IPS-NIHi11 (cell line): ENCODE measurements around the gene ZNF311.
A peak's percentile ranks its signal among the peaks of the same experiment; 100 is the strongest.
"Not testable (repeated sequence)": the region's sequence is repeated elsewhere in the genome, so short reads cannot be mapped to it uniquely, and the experiment has no call there.

ENCODE experiments used
- DNase-seq: peaks from one replicate; pipeline ENCODE4 v3.0.0; 2012; ENCODE audit warnings: mixed read lengths, low spot score

Gene ZNF311

GRCh38 chr6:28982476-28983266, 22.4 kb downstream of the ZNF311 start:
- peak; percentile 15 for DNase-seq

GRCh38 chr6:28981833-28982475, 23.2 kb downstream of the ZNF311 start:
- DNase-seq, result peak; percentile 49

GRCh38 chr6:28981431-28981832, 23.7 kb downstream of the ZNF311 start:
- DNase-seq, result no peak

- DNase-seq, result peak; percentile 65
These were observed 24.2 kb downstream of the ZNF311 start for GRCh38 chr6:28980852-28981430.

- peak; percentile 23 for DNase-seq
These were observed 24.8 kb downstream of the ZNF311 start for GRCh38 chr6:28980137-28980851.

GRCh38 chr6:28979679-28980078, 25.4 kb downstream of the ZNF311 start:
- DNase-seq, result no peak

- DNase-seq, result no peak
These were observed 26.1 kb downstream of the ZNF311 start for GRCh38 chr6:28978959-28979561.

- no peak for DNase-seq
These were observed 27.0 kb downstream of the ZNF311 start for GRCh38 chr6:28978133-28978491.

- DNase-seq, result peak; percentile 46
These were observed 27.6 kb downstream of the ZNF311 start for GRCh38 chr6:28977341-28978132.

GRCh38 chr6:28976677-28977076, 28.4 kb downstream of the ZNF311 start:
- no peak for DNase-seq

GRCh38 chr6:28974505-28974904, 30.6 kb downstream of the ZNF311 start:
- no peak for DNase-seq

GRCh38 chr6:28970056-28970455, 35.1 kb downstream of the ZNF311 start:
- not testable (repeated sequence) for DNase-seq

GRCh38 chr6:28969129-28969528, 36.0 kb downstream of the ZNF311 start:
- DNase-seq, result no peak

GRCh38 chr6:28968476-28968875, 36.6 kb downstream of the ZNF311 start:
- no peak for DNase-seq

GRCh38 chr6:28965706-28966105, 39.4 kb downstream of the ZNF311 start:
- no peak for DNase-seq

GRCh38 chr6:28960846-28961500, 44.1 kb downstream of the ZNF311 start:
- no peak for DNase-seq

- DNase-seq, result not testable (repeated sequence)
These were observed 46.4 kb downstream of the ZNF311 start for GRCh38 chr6:28958561-28959243.

GRCh38 chr6:28957795-28958314, 47.3 kb downstream of the ZNF311 start:
- DNase-seq, result not testable (repeated sequence)

- DNase-seq, result no peak
These were observed 48.8 kb downstream of the ZNF311 start for GRCh38 chr6:28956331-28956730.
